PFSK-1 (cell line): ENCODE measurements around the gene RUNX2.

Source experiments
- FOXP2 ChIP-seq: optimal IDR thresholded peaks from 2 replicates; pipeline ENCODE3; 2011; ENCODE audit warnings: borderline replicate concordance, control low read depth, inconsistent platforms; ENCODE audit not compliant: insufficient read depth; ENCODE audit errors: extremely low read length, extremely low read depth
- POLR2AphosphoS5 ChIP-seq: IDR thresholded peaks from 2 replicates; pipeline ENCODE4 v1.6.1; 2012; ENCODE audit warnings: low read depth, mild to moderate bottlenecking, control low read depth, low read length, moderate library complexity
- SIN3A ChIP-seq: IDR thresholded peaks from 2 replicates; pipeline ENCODE4 v1.6.1; 2012; ENCODE audit warnings: mild to moderate bottlenecking, low read length, moderate library complexity, borderline replicate concordance; ENCODE audit not compliant: insufficient read depth
- TAF1 ChIP-seq: IDR thresholded peaks from 2 replicates; pipeline ENCODE4 v1.6.1; 2012; ENCODE audit warnings: low read length, control low read depth, borderline replicate concordance; ENCODE audit not compliant: insufficient read depth
- TF ChIP-seq, protein P1 (sequence below), 2 experiments: IDR thresholded peaks; 2 replicates each; pipeline versions ENCODE4 v1.6.1 to v1.8.0; 2011 to 2012; ENCODE audit warnings: low read depth in 2 of 2, low read length in 2 of 2, control low read depth in 1 of 2, inconsistent platforms in 1 of 2, mild to moderate bottlenecking in 1 of 2, moderate library complexity in 1 of 2; ENCODE audit not compliant: insufficient read depth in 1 of 2

Gene RUNX2

DNA sequence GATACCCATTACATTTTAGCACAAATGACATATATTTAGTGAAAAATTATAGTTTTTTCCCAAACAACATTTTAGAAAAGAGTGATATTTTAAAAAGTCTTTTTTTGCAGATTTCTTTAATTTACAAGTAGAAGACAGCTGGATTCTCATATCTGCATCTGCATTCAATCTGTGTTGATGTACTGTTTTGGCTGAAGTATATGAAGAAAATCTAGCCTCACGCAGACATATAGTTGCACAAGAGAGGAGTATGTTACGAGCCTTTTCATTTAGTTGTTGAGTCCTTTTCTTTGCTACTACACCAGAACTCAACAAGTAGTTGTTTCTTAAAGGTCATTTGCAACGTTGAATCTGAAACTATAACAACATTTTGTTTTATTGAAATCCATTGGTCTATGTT is 363.9 kb downstream of the RUNX2 start:
- TF ChIP-seq, protein P1, sequence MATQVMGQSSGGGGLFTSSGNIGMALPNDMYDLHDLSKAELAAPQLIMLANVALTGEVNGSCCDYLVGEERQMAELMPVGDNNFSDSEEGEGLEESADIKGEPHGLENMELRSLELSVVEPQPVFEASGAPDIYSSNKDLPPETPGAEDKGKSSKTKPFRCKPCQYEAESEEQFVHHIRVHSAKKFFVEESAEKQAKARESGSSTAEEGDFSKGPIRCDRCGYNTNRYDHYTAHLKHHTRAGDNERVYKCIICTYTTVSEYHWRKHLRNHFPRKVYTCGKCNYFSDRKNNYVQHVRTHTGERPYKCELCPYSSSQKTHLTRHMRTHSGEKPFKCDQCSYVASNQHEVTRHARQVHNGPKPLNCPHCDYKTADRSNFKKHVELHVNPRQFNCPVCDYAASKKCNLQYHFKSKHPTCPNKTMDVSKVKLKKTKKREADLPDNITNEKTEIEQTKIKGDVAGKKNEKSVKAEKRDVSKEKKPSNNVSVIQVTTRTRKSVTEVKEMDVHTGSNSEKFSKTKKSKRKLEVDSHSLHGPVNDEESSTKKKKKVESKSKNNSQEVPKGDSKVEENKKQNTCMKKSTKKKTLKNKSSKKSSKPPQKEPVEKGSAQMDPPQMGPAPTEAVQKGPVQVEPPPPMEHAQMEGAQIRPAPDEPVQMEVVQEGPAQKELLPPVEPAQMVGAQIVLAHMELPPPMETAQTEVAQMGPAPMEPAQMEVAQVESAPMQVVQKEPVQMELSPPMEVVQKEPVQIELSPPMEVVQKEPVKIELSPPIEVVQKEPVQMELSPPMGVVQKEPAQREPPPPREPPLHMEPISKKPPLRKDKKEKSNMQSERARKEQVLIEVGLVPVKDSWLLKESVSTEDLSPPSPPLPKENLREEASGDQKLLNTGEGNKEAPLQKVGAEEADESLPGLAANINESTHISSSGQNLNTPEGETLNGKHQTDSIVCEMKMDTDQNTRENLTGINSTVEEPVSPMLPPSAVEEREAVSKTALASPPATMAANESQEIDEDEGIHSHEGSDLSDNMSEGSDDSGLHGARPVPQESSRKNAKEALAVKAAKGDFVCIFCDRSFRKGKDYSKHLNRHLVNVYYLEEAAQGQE (IDR thresholded peaks at IDR 0.05; ENCODE audit: insufficient read depth in 1 of 2, low read depth in 2 of 2, low read length in 2 of 2), result no peak
- no peak for TF ChIP-seq FOXP2
- TF ChIP-seq POLR2AphosphoS5, result no peak
- TF ChIP-seq TAF1, result no peak
- no peak for TF ChIP-seq SIN3A

DNA sequence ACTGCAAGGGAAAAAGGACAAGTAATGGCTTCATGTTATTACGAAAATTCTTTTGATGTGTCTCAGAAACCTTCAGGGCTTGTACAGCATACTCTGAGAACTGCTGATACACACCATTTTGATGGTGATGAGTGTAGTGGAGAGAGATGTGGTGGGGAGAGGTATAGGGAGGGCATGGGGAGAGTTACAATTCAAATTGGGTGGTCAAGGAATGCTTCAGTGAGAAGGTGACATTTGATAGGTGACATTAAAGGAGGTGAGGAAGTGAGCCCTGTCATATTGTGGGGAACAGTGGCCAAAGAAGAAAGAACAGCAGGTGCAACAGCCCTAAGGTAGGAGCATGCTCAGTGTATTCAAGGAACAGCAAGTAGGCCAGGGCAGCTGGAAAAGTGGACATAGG is 368.6 kb downstream of the RUNX2 start:
- no peak for TF ChIP-seq SIN3A
- no peak for TF ChIP-seq TAF1
- no peak for TF ChIP-seq POLR2AphosphoS5
- TF ChIP-seq, protein P1 (IDR thresholded peaks at IDR 0.05; ENCODE audit: insufficient read depth in 1 of 2, low read depth in 2 of 2, low read length in 2 of 2), result no peak
- TF ChIP-seq FOXP2, result no peak

- TF ChIP-seq TAF1 (no peak), FOXP2 (no peak), POLR2AphosphoS5 (no peak), SIN3A (no peak)
- TF ChIP-seq, protein P1 (IDR thresholded peaks at IDR 0.05; ENCODE audit: insufficient read depth in 1 of 2, low read depth in 2 of 2, low read length in 2 of 2), result no peak
Observed at GRCh38 chr6:45697605-45698004, 369.5 kb downstream of the RUNX2 start.

GRCh38 chr6:45698046-45698445 is 369.9 kb downstream of the RUNX2 start:
- TF ChIP-seq SIN3A (no peak), FOXP2 (no peak), POLR2AphosphoS5 (no peak)

- TF ChIP-seq POLR2AphosphoS5 (no peak), SIN3A (no peak), FOXP2 (no peak), TAF1 (no peak)
- TF ChIP-seq, protein P1 (IDR thresholded peaks at IDR 0.05; ENCODE audit: insufficient read depth in 1 of 2, low read depth in 2 of 2, low read length in 2 of 2), result no peak
Observed at GRCh38 chr6:45699663-45700062, 371.5 kb downstream of the RUNX2 start.
